HG02840 (cell line): Measurements from ENCODE around the gene SERPINI2.

ENCODE experiments used
- ATAC-seq: cut with Tn5 transposase; IDR thresholded peaks from one replicate; pipeline ENCODE4 v1.9.1; 2021; ENCODE audit warnings: mild to moderate bottlenecking, moderate library complexity, moderate number of reproducible peaks; ENCODE audit not compliant: unreplicated experiment, low FRiP score

Gene SERPINI2, protein sequence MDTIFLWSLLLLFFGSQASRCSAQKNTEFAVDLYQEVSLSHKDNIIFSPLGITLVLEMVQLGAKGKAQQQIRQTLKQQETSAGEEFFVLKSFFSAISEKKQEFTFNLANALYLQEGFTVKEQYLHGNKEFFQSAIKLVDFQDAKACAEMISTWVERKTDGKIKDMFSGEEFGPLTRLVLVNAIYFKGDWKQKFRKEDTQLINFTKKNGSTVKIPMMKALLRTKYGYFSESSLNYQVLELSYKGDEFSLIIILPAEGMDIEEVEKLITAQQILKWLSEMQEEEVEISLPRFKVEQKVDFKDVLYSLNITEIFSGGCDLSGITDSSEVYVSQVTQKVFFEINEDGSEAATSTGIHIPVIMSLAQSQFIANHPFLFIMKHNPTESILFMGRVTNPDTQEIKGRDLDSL

DNA sequence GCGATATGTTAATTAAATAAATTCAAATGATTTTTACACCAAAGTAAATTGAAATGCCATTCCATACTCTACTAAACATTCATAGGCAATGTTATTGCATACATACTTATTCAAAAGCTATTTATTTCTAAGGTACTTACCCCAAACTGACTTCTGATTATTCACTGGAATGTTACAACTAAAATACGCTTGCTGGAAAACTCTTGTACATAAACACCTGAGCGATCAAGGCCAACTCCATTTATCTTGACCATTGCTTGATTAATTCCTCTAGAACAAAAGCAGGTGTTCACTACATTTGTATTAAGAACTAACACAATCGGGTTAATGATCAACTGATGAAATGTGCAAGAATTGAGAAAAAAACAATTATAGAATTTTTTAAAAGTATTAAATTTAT is at the start of gene SERPINI2:
Gene SERPINI2, minus strand, starts transcription at position 180 of the 400 bp plus-strand sequence. CDS start 2,208 bp downstream, outside the sequence.
- ATAC-seq = no peak

DNA sequence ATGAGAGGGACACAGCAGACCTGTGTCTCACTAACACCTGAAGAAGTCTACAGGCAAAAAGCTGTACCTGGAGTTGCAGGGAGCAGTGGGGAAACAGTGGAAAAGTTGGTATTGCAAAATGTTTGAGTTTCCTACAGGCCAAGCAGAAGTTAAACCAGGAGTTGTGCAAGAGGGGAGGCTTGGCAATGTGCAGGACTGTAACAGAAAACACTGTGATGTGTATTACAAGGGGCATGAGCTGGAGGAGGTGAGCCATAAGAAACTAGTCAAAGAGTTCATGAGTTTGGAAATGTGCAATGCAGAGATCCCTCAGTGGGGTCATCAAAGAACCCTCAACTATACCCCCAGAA is 47.1 kb upstream of the SERPINI2 start:
- no peak for ATAC-seq

DNA sequence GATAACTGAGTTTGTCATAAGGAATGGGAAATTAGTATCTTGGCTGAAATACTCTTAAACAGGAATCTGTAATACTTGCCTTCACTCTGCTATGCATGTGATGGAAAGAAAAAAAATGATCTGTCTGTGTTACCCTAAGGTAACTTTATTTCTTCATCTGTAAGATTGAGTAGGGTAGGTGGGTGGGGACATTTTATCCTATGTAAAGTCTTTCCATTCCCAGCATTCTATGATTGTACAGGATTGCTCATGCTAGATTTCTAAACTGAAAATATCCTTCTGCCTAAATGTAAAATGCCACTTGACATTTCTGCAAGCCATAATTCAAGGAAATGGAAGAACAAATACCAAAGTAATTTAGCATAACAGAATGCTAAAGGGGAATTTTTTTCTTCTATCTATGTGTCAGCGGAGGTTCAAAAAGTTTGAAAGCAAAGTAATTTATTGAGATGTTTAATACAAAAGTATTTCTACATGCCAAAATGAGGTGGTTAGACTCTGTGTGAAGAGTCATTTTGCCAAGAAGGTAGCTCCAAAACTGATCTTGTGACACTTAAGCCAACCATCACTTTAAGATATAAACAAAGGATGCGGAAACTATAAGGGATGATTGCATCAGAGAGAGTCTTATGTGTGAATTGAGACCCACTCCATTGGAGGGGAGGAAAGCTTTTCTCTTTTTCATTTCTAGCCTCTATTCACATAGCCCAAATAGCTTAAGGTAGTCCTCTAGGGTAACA is 46.6 kb upstream of the SERPINI2 start:
- no peak for ATAC-seq

DNA sequence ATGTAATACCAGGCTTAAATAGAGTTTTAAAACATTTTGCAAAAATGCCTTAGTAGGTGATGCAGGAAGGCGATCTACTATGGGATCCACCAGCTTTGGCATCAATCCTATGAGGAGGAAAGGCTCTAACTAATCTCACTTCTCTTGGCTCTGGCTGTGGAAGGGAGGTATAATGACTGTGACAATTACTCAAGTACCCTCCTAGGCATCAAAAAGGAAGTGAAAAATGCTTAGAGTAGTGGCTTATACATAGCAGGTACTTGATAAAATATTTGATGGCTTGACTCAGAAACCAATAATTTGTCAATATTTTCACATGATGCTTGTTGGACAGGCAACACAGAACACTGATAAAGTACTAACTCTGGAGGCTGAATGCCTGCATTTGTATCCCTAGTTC is 34.1 kb upstream of the SERPINI2 start:
- no peak for ATAC-seq

DNA sequence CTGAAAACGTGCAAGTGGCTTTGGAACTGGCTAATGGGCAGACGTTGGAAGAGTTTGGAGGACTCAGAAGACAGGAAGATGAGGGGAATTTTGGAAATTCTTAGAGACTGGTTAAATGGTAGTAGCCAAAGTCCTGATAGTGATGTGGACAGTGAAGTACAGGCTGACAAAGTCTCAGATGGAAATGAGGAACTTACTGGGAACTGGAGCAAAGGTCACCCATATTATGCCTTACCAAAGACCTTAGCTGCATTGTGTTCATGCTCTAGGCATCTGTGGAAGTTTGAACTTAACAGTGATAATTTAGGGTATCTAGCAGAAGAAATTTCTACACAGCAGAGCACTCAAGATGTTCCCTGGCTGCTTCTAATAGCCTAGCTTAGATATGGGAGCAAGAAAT is 28.6 kb upstream of the SERPINI2 start:
- ATAC-seq = no peak

DNA sequence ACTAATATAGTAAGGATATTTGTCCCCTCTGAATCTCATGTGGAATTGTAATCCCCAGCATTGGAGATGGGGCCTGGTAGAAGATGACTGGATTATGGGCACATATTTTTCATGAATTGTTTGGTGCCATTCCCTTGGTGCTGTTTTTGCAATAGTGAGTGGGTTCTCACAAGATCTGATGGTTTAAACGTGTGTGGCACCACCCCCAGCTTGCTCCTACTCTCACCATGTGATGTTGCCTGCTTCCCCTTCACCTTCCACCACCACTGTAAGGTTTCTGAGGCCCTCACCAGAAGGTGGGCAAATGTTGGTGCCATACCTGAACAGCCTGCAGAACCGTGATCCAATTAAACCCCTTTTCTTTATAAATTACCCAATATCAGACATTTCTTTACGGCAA is 28.1 kb upstream of the SERPINI2 start:
- no peak for ATAC-seq

DNA sequence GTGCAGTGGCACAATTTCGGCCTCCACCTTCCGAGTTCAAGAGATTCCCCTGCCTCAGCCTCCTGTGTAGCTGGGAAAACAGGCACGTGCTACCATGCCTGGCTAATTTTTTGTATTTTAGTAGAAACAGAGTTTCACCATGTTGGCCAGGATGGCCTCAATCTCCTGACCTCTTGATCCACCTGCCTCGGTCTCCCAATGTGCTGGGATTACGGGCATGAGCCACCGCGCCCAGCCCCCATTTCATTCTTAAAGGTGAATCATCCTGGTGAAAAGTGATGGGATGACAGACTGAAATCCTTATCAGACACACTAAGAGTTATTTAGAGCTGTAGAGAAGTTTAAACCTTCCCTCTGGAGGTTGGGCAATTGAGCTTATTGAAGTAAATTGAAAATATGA is 24.1 kb upstream of the SERPINI2 start:
- no peak for ATAC-seq

DNA sequence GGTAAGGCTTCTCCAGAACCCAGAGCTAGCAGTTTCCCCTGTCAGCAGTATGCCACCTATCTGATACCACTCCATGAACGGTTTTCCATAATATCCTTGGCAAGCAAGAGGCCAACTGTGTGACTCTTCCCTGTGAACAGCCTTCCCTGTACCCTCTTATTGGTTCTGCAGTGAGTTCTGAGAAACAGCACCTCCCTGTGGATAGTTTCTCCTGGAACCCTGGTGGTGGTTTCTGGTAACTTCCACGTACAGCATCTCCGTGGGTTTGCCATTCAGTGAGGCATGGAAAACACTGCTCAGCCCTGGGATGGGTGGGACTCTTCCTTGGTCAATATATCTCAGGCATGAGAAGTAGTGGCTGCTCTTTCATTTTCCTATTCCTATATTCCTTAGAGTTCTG is 19.4 kb upstream of the SERPINI2 start:
- ATAC-seq = no peak

DNA sequence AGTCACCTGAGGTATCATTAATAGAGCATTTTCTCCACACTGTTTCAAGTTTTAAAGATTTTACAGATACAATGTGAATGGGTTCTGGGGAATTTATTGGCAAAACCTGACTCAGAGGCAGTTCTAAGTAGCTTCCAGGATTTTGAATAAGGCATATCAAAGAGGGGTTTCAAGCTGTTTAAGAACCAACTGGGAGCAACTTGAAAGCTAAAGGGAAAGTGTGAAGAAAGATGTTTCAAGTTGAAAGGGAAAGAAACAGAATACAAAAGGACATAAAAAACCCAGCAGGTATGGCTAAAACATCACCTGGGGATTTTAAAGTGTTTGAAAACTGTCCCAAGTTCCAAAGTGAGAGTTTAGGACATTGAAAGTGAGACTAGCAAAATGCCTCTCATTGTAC is 17.8 kb upstream of the SERPINI2 start:
- ATAC-seq = no peak

DNA sequence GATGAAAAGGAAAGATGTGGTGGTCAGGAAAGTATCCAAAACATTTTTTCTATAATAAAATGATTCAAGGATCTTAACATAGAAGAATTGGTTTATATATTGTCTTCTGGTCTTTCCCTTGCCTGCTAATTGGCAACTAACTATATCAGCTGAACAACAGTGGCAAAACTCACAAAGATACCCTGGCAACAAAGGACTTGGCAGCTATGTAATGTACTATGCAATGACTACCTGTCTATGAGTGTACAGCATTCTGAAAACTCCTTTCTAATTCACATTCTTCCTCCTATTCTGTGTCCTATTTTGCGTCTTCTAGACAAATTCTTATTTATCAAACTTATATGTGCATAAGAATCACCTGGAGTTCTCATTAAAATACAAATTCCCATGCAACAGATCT is 15.7 kb upstream of the SERPINI2 start:
- ATAC-seq = no peak

DNA sequence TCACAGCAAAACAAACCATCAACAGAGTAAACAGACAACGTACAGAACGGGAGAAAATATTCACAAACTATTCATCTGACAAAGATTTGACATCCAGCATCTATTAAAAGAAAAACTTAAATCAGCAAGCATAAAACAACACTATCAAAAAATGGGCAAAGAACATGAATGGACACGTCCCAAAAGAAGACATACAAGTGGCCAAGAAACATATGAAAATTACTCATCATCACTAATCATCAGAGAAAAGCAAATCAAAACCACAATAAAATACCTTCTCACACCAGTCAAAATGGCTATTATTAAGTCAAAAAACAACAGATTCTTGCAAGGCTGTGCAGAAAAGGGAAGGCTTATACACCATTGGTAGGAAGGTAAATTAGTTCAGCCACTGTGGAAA is 13.7 kb upstream of the SERPINI2 start:
- no peak for ATAC-seq

DNA sequence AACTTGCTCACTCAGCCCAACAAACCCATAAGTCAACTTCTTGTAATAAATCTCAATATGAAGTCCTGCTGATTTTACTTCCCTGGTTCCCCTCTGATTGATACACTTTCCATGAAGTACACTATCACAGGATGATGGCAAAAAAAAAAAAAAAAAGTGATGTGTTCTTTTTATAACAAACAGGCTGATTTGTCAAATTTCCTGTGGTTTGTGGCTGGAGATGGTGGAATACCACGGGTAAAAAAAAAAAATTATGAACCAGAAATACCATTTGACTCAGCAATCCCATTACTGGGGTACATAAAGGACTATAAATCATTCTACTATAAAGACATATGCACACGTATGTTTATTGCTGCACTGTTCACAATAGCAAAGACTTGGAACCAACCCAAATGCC is 10.7 kb upstream of the SERPINI2 start:
- no peak for ATAC-seq

DNA sequence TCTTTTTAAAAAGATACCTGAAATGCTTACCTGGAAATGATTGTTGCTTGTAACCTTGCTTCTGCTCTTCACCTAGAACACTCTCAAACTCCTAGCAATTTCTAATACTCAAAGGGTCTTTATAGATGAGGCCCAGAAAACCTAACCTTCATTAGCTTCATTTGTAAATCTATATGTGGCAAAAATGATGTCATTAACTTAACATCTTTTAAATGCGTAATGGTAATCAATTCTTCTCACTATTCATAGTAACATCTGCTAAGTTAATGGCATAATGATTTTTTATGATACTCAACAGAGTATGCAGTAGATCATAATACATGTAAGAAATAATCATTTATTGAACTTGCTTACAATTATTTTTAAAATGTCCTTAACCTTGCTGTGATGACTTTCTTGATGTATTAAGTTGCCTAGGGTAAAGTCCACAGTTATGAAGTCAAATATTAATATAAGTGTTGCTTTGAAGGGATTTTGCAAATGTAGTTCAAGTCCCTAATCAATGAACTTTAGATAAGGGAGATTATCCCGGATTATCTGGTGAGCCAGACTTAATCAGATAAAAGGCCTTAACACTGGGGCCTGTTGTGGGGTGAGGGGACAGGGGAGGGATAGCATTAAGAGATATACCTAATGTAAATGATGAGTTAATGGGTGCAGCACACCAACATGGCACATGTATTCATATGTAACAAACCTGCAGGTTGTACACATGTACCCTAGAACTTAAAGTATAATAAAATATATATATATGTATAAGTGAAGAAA is 10.1 kb upstream of the SERPINI2 start:
- ATAC-seq = no peak

DNA sequence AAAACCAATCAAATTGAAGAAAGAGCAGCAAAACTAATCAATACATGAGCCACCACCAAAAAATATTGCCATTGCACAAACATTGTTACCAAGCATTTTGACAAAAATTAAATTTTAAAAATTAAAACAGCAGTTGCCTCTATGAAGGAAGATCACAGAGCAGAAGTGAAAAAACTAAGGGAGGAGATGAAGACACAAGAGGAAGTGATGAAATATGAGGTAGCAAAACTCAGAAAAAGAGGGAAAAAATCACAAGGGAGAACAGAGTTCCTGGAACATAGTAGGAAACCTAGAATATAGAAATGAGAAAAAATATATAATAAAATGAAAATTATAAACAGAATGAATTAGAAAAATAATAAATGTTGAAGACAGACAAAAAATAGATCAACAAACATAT is 7.3 kb upstream of the SERPINI2 start:
- ATAC-seq = no peak

DNA sequence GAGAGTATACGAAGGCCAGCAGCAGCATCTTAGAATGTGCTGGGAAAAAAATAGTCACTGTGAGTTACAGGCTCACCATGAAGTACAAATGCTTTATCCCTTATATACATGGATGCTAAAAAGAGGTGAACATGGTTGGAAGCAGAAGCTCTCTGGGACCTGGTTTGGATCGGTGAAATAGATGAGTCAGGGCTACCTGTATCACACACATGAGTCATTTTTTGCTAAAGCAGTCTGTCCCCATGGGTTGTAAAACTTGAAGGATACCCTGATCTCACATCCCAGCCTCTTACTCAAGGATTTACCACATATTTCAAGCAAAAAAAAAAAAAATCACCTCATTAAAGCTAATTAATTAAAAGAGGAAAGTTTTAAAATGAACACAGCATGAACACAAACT is 6.9 kb upstream of the SERPINI2 start:
- ATAC-seq = no peak

DNA sequence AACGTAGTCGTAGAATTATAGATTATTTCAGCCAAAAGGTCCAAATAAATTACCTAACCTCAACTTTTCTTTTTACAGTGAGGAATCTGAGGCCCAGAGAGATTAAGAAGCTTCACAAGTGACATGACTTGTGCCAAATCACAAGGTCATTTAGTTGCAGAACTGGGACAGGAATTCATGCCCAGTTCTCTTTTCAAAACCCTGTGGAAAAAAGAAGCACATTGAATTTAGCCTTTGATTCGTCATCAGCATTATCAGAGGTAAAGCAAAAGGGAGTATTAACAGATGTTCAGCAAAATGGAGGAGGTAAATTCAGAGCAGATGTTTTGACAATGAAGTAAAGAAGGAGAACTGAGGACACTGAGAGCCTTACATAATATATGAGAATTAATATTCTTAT is 4.5 kb downstream of the SERPINI2 start:
- ATAC-seq = no peak

DNA sequence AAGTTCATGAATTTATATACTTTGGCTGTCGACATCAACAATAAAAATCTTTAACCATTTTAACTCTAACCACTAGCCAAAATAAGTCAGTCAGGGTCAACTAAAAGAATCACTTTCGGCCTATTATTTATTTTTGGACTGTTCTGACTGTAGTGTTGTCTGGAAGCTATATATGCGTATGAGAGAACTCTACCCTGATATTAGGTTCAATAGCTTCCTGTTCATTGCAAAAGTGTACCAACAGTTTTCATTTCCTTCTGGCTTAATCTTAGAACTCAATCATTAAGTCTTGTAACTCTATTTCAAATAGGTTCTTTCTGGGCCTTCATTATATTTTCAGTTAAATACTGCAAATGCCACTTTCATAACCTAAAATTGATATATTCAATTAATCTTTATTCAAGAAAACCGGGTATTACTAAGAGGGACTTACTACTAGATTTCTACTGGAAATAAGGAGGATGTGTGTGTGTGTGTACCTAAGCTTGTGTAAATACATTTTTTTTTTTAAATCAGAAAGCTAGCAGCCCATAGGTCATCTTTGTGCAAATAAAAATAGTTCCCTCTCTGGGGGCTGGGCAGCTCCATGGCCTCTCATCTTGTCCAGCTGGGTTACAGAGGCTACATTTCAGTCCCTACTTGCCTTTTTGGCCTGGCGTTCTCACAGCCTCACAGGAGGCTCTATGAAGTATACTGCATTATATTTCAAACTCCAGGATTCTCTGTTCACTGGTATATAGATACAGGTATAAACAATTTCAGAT is 5.8 kb downstream of the SERPINI2 start:
- ATAC-seq = no peak

DNA sequence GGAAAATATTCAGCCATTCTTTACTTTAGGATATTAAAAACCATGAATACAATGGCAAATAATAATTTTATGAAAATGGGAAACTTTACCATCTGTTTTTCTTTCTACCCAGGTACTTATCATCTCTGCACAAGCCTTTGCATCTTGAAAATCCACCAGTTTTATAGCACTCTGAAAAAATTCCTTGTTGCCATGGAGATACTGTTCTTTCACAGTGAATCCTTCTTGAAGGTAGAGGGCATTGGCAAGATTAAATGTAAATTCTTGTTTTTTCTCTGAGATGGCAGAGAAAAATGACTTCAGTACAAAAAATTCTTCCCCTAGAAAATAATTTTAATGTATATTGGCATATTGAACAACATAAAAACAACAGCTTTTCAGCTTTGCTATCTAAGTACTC is 6.9 kb downstream of the SERPINI2 start:
- no peak for ATAC-seq

DNA sequence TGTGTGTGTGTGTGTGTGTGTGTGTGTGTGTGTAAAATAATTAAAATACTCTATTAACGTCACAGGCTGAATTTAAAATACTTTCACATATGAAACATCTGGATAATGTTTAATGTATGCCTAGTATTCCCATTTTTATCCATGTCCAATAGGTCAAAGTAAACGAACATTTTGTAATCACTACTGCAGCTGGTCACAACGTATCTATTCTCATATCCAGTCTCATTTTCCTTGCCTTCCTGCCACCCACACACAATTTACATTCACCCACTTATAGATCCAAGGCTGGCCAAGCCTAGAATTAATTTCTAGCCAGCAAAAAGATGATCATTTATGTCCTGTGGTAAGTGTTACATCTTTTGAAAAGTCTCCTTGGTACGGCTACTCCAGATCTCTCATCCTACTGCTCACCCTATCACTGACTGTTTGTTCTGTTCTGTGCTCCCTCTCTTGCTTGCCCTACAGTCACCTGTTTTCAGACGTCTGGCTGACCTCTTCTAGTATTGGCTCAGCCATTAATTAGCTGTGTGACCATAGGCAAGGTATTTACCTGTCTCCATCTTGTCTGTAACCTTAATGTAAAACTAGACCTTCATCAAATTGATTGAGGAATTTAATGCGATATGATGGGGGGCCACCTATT is 17.6 kb downstream of the SERPINI2 start:
- no peak for ATAC-seq

DNA sequence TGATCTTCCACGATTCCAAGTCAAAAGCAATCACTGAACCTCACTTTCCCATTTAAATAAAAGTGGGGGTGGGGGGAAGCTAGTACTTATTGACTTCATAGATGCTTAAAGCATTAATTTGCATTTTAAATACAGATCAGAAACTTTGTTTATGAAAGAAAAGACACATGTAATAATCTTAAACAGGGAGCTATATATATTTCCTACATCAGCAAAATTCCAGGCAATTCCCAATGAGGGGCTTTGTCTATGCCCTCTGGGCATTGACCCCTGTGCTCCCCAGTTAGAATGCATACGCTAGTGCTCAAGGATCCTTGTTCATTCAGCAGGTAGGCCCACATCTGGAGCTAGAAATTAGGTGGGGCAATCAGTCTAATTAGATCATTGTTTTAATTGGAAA is 20.0 kb downstream of the SERPINI2 start:
- no peak for ATAC-seq
